ENCODE results near the gene SH3BGRL. TPM values are rescaled to one million over a fixed set of nuclear protein-coding genes. Genes with fewer than 3 reads are reported as not detected.

The SH3BGRL gene
- total and polyA plus RNA-seq, 2 of the 13 experiments (the other 11 are each of a cell fraction or from before 2014, with no cell fraction given): 8.9 to 11.4 TPM

DNA sequence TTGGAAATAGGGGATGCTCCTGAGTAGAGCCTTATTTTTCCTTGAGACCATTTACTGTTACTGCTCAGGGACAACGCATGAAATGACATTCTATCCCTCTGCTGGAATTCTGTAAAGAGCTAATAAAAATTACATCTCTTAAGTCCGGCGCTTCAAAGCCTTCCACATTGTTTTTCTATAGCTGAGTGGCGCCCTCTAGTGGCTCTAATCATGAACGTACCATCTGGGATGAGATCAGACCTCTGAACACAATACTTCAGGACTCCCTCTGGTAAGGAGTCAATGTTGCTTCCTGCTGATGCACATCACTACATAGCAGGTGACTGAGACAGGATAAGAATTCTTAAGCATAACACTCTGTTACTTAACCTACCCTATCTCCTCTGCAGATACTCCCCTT is 6.2 kb upstream of the SH3BGRL start:
- no peaks in the 10 kb centered on the region for H3K9me3 ChIP-seq (ENCODE audit: low read length)
- no peaks in the 10 kb centered on the region for H3K36me3 ChIP-seq (replicated peaks in 1 of 2; ENCODE audit: control insufficient read depth in 1 of 2, insufficient read depth in 2 of 2, low read length in 2 of 2)
- no peak overlapping the region for H3K9ac ChIP-seq (ENCODE audit: insufficient read depth, low read depth, low read length)
- no peaks in the 10 kb centered on the region for H4K20me1 ChIP-seq (ENCODE audit: insufficient read depth, low read length)
- H3K27ac ChIP-seq (ENCODE audit: extremely low read length, insufficient read depth, low read length): no peak overlapping the region
- intact Hi-C loops (cut with micrococcal nuclease; ENCODE audit: unreplicated experiment) (loop anchor here (5.0 kb wide), 1 partner anchor 318 kb away; no protein-coding TSS in a partner anchor), in situ Hi-C loops (cut with HindIII; ENCODE audit: extremely low pct_ligation_motif_present, low pct_unique_long_range_greater_than_20kb) (no loop called here)
- FAIRE-seq (no peak), DNase-seq (ENCODE audit: low spot score) (peak; percentile 27), ATAC-seq (peak; percentile 87)
- no peak overlapping the region for H3K4me3 ChIP-seq (replicated peaks in 1 of 3; ENCODE audit: insufficient read depth in 1 of 3, low read depth in 2 of 3, low read length in 3 of 3)
- H3K4me1 ChIP-seq (ENCODE audit: insufficient read depth, low read length): no peaks in the 10 kb centered on the region
- H3K4me2 ChIP-seq (ENCODE audit: low read depth, low read length): no peak overlapping the region
- H3K27me3 ChIP-seq (ENCODE audit: control insufficient read depth in 1 of 2, insufficient read depth in 2 of 2, low read length in 2 of 2): no peaks in the 10 kb centered on the region
- TF ChIP-seq CTCF (CRISPR knock-in tag; IDR thresholded peaks at IDR 0.05) (peak; percentile 57), HNF4A (CRISPR knock-in tag; IDR thresholded peaks at IDR 0.05) (no peak), RBM22 (optimal IDR thresholded peaks at IDR 0.05; ENCODE audit: low read length) (no peak)
- H2AFZ ChIP-seq (ENCODE audit: low read length): no peak overlapping the region
- CTCF ChIA-PET (ENCODE audit: low intra/inter-chr PET ratio, low total read pairs): no interaction called here
- no peaks in the 10 kb centered on the region for H3K79me2 ChIP-seq (ENCODE audit: insufficient read depth, low read length)
- POLR2A ChIA-PET: no interaction called here
- no TSS peak for BruUV-seq (replicated peaks)
- 0% methylated on average over 5 of the region's 5 CpGs for WGBS (ENCODE audit: low lambda C conversion rate)

DNA sequence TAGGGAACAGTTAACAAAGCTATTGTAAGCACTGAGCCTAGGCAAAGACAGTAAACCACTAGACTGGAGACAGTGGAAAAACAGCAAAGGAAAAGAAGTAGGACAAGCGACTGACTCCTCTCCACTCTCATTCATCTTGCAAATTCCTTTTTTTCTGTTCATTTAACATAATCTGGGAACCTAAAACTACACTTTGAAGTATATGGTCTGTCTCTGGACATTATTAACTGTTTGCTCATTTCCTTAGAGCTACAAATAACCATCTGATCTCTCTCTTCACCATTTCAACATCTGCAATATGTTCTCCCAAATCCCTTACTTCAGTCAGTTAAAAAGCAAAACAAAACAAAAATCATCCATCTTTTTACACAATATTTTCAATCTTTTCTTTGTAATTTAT is 831 bp upstream of the SH3BGRL start:
- DNase-seq (ENCODE audit: low spot score): no peak
- Histone ChIP-seq H3K4me3 (replicated peaks in 1 of 3; ENCODE audit: insufficient read depth in 1 of 3, low read depth in 2 of 3, low read length in 3 of 3) (peak overlapping the region; percentile 74 to 79 (median 77); a peak in 5 of 6 replicates), H3K79me2 (ENCODE audit: insufficient read depth, low read length) (no peaks in the 10 kb centered on the region), H3K4me2 (ENCODE audit: low read depth, low read length) (peak overlapping the region; percentile 67), H3K9ac (ENCODE audit: insufficient read depth, low read depth, low read length) (peak overlapping the region; percentile 72), H3K4me1 (ENCODE audit: insufficient read depth, low read length) (no peaks in the 10 kb centered on the region), H2AFZ (ENCODE audit: low read length) (peak overlapping the region; percentile 83), H3K36me3 (replicated peaks in 1 of 2; ENCODE audit: control insufficient read depth in 1 of 2, insufficient read depth in 2 of 2, low read length in 2 of 2) (no peaks in the 10 kb centered on the region), H3K9me3 (ENCODE audit: low read length) (no peaks in the 10 kb centered on the region), H3K27me3 (ENCODE audit: control insufficient read depth in 1 of 2, insufficient read depth in 2 of 2, low read length in 2 of 2) (no peaks in the 10 kb centered on the region), H4K20me1 (ENCODE audit: insufficient read depth, low read length) (no peaks in the 10 kb centered on the region), H3K27ac (ENCODE audit: extremely low read length, insufficient read depth, low read length) (peak overlapping the region; percentile 44)
- BruUV-seq (replicated peaks): no TSS peak
- ChIA-PET CTCF (ENCODE audit: low intra/inter-chr PET ratio, low total read pairs) (no interaction called here), POLR2A (no interaction called here)
- 57% methylated on average over 1 of the region's 1 CpG for WGBS (ENCODE audit: low lambda C conversion rate)
- no peak for ATAC-seq
- in situ Hi-C loops (cut with HindIII; ENCODE audit: extremely low pct_ligation_motif_present, low pct_unique_long_range_greater_than_20kb): no loop called here
- intact Hi-C loops (cut with micrococcal nuclease; ENCODE audit: unreplicated experiment): loop anchor here (10.0 kb wide), 1 partner anchor 386 kb away; no protein-coding TSS in a partner anchor
- no peak for FAIRE-seq
- no peak for TF ChIP-seq ZNF335 (CRISPR knock-in tag; IDR thresholded peaks at IDR 0.05)
- no peak for TF ChIP-seq IRF1 (CRISPR knock-in tag; IDR thresholded peaks at IDR 0.05; ENCODE audit: low read depth)
- no peak for TF ChIP-seq ZNF33B (CRISPR knock-in tag; IDR thresholded peaks at IDR 0.05)
- TF ChIP-seq AGO2 (optimal IDR thresholded peaks at IDR 0.05; ENCODE audit: low read depth, low read length): no peak
- TF ChIP-seq ARID4A (CRISPR knock-in tag; IDR thresholded peaks at IDR 0.05; ENCODE audit: borderline replicate concordance): no peak
- no peak for TF ChIP-seq CBX5 (CRISPR knock-in tag; IDR thresholded peaks at IDR 0.05; ENCODE audit: borderline replicate concordance)
- no peak for TF ChIP-seq BRF2 (CRISPR knock-in tag; IDR thresholded peaks at IDR 0.05)

Measured in HepG2 (cell line).